ENCODE results near the gene COL19A1. TPM values are rescaled to one million over a fixed set of nuclear protein-coding genes. Genes with fewer than 3 reads are reported as not detected.

COL19A1 gene
- polyA plus RNA-seq, 1 of the 3 experiments (the other 2 are of a cell fraction), result 0.15 TPM

- Histone ChIP-seq H3K27ac (ENCODE audit: low read depth in 2 of 2, low read length in 1 of 2) (no peak overlapping the region), H3K79me2 (ENCODE audit: insufficient read depth) (no peaks in the 10 kb centered on the region), H3K4me2 (no peak overlapping the region), H3K4me3 (ENCODE audit: low read depth in 2 of 2, low read length in 1 of 2) (no peak overlapping the region), H3K36me3 (replicated peaks in 1 of 2; ENCODE audit: control insufficient read depth in 1 of 2, insufficient read depth in 2 of 2, low read length in 1 of 2) (no peaks in the 10 kb centered on the region), H3K9ac (no peak overlapping the region), H3K9me2 (no peaks in the 10 kb centered on the region), H3K4me1 (ENCODE audit: control insufficient read depth in 1 of 2, insufficient read depth in 2 of 2, low read depth in 1 of 2, low read length in 1 of 2) (no peaks in the 10 kb centered on the region; a peak in 2 of 4 replicates), H3K27me3 (ENCODE audit: insufficient read depth) (peaks cover 8% of the 10 kb centered on the region; the same call in 1 of the 2 replicates), H2AFZ (ENCODE audit: low read depth) (no peak overlapping the region), H4K20me1 (ENCODE audit: insufficient read depth) (no peaks in the 10 kb centered on the region), H3K9me3 (no peaks in the 10 kb centered on the region), H3F3A (replicated peaks; ENCODE audit: insufficient read depth) (no peaks in the 10 kb centered on the region)
- POLR2A ChIA-PET, result no interaction called here
- TF ChIP-seq FOXM1 (IDR thresholded peaks at IDR 0.05; ENCODE audit: low read depth) (no peak), MAX (IDR thresholded peaks at IDR 0.05; ENCODE audit: low read depth) (no peak), RAD21 (IDR thresholded peaks at IDR 0.05; ENCODE audit: low read length) (no peak), EP300 (IDR thresholded peaks at IDR 0.05; ENCODE audit: borderline replicate concordance in 1 of 2, low read depth in 1 of 2, low read length in 1 of 2) (no peak), RFX5 (IDR thresholded peaks at IDR 0.05; ENCODE audit: low read length) (no peak), USF1 (IDR thresholded peaks at IDR 0.05; ENCODE audit: borderline replicate concordance, low read depth) (no peak), USF2 (IDR thresholded peaks at IDR 0.05; ENCODE audit: borderline replicate concordance, low read depth, low read length) (no peak), NFIC (IDR thresholded peaks at IDR 0.05; ENCODE audit: borderline replicate concordance) (no peak), CTCF (IDR thresholded peaks at IDR 0.05) (no peak), YY1 (IDR thresholded peaks at IDR 0.05; ENCODE audit: low read depth) (no peak), RXRA (IDR thresholded peaks at IDR 0.05; ENCODE audit: borderline replicate concordance, low read depth) (no peak), PBX3 (IDR thresholded peaks at IDR 0.05) (no peak), REST (IDR thresholded peaks at IDR 0.05; ENCODE audit: low read depth, low read length) (no peak), IRF3 (IDR thresholded peaks at IDR 0.05; ENCODE audit: low read depth, low read length) (no peak)
- 36% methylated on average over 2 of the region's 2 CpGs for WGBS (ENCODE audit: low lambda C conversion rate)
- CTCF ChIA-PET, result interaction anchor here (1.2 to 6.2 kb wide), 7 partner anchors 39 to 734 kb away, joined by 4 to 104 read pairs (median 20); partner anchors contain the start of gene B3GAT2
- DNase-seq, result peak; percentile 8
Measured at GRCh38 chr6:70222439-70222749, 356.0 kb downstream of the COL19A1 start.

All from SK-N-SH (cell line).